ENCODE results near the gene FXYD4.
"Not testable (repeated sequence)": the region's sequence is repeated elsewhere in the genome, so short reads cannot be mapped to it uniquely, and the experiment has no call there.

The FXYD4 gene

DNA sequence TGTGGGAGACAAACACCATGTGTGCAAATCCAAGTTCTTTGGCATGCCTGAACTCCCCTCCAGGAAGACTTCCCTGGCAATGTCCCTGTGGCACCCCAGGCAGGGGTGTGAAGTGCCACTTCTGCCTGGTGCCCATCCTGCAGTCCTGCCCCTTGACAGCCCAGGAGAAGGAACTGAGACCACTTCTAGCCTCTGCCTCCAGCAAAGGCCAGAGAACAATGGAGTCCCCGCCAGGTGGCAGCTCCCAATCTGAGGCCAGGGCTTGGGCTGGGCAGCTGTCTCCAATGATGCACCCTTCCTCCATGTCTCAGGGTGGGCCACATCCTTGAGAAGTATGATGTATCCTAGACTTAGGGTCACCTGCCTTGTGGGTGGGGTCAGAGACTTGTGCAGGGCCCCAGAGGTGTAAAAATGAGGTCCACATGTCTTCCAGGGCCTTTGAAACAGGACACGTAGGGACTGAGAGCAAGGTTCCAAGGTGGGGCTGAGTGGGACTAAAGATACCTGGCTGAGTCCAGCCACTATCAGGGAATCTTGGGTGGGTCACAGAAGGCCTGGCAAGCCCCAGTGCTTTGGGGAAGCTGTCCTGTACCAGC lies 5.5 kb downstream of the FXYD4 start:
- no peak for DNase-seq

GRCh38 chr10:43377424-43377883 lies 6.0 kb downstream of the FXYD4 start:
- no peak for DNase-seq

GRCh38 chr10:43380610-43381222 lies 9.3 kb downstream of the FXYD4 start:
- no peak for DNase-seq

GRCh38 chr10:43383204-43383971 lies 12.0 kb downstream of the FXYD4 start:
- no peak for DNase-seq

DNA sequence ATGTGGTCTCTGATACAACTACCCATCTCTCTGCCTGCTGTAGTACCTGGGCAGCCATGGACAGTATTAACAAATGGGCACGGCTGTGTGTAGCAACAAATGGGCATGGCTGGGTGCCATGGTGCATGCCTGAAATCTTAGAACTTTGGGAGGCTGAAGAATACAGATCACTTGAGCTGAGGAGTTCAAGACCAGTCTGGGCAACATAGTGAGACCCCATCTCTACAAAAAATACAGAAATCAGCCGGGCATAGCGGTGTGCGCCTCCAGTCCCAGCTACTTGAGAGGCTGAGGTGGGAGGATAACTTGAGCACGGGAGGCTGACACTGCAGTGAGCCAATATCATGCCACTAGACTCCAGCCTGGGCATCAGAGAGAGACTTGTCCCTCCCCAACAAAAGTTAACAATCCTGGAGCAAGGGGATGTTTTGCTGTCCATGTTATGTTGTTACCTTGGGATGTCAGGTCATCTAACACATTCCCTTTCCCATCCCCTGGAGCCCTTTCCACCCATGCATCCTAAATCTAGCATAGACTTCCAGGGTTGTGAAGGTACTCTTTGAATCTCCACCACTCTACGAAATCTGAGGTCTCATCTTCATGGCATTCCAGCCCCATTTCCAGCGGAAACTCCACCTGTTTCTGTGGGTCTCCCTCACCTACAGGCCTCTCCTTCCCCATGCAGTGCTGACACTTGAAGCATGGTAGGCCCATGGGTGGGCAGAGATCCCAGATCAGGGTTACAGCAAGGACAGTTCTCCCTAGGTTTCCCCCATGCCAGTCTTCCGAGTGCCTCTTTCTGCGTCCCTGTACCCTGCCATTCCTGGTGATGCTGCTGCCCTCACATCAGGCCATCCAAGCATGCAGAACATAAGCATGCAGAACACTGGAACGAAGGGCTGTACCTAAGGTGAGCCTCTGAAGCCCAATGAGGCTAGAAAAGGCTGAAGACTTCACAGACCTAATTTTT lies 13.1 kb downstream of the FXYD4 start:
- no peak for DNase-seq

GRCh38 chr10:43385412-43386004 lies 14.1 kb downstream of the FXYD4 start:
- no peak for DNase-seq

- no peak for DNase-seq
Measured at GRCh38 chr10:43386549-43386948, 15.1 kb downstream of the FXYD4 start.

DNA sequence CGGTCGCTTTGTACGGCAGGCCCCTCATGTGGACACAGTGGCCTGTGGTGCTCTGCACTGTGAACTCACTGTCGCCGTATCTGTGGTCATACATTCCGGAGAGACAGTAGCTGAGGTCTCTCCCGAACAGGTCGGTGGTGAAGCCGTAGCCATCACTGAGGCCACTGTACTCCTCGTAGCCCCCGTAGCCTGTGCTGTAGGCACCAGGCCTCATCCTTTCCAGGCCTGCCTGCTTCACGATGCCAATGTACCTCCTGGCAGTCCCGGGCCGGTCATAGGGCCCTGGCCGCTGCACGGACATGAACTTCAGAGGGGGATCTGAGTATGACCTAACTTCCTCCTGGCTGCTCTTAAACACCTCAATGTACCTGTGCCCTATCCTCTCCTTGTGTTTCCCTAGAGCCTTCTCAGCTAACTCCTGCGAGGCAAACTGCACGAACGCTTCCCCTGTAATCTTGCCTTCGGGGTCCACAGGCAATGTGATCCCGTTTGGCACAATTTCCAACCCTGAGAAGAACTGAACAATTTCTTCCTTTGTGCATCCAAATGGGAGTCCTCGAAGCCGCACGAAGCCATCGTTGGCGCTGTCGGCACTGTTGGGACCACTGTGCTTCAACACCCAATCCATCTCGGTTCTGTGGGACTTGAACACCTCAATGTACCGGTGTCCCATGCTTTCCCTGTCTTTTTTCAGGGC lies 15.7 kb downstream of the FXYD4 start:
- no peak for DNase-seq

DNA sequence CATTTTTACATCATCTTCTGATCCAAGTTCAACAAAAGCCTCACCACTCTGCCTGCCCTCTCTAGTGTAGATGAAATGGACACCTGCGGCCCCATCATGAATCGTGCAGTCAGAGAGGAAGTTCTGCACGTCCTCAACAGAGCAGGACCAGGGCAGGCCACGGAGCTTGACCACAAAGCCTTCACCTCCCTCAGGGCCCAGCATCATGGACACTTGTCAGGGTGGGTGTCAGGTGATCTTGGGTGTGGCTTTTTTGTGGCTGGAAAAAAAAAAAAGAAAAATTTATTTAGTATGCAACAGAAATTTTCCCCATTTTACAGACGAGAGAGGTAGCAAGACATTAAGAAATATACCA lies 16.2 kb downstream of the FXYD4 start:
- no peak for DNase-seq

DNA sequence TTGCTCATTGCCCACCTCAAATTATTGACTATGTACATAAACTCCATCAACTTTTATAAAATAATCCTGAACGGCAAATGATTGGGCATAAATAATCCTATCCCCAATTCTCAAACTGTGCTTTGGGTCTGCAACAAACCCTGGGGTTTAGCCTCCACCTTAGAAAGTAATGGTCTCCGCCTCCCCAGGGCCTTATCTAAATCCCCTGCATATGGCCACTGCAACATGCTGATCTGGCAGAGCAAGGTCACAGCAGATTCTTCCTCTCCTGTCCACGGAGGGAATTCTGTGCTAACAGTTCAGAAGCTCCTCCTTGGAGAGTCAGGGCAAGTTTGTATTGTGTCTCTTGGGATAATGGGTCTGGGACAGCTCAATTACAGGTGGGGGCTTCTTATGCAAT lies 18.4 kb downstream of the FXYD4 start:
- no peak for DNase-seq

GRCh38 chr10:43390333-43390732 lies 18.9 kb downstream of the FXYD4 start:
- DNase-seq: no peak

GRCh38 chr10:43390759-43391158 lies 19.3 kb downstream of the FXYD4 start:
- no peak for DNase-seq

- no peak for DNase-seq
Measured at GRCh38 chr10:43391496-43391895, 20.1 kb downstream of the FXYD4 start.

DNA sequence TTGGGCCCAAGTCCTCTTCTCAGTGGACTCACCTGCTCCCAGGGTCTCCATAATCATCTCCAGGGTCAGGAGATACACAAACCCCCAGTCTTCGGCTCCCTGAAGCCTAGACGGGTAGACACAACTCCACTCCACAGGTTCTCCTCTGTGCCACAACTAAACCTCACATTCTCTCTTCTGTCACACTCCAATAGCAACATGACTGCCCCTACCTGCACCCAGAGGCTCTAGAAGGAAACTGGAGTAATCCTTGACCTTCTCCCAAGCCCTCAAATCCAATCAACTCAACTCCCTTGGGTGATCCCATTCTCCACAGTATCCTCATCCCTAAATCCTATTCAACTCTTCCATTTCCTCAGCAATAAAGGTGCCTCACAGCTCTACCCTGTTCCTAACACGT lies 21.3 kb downstream of the FXYD4 start:
- no peak for DNase-seq

DNA sequence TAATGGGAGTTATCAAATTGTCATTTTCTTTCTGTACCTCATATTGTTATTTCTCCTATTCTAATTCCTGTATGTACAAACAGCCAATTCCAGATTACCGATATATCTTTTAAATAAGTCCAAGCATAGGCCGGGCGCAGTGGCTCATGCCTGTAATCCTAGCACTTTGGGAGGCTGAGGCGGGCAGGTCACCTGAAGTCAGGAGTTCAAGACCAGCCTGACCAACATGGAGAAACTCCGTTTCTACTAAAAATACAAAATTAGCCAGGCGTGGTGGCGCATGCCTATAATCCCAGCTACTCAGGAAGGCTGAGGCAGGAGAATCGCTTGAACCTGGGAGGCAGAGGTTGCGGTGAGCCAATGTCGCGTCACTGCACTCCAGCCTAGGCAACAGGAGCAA lies 21.8 kb downstream of the FXYD4 start:
- not testable (repeated sequence) for DNase-seq

DNA sequence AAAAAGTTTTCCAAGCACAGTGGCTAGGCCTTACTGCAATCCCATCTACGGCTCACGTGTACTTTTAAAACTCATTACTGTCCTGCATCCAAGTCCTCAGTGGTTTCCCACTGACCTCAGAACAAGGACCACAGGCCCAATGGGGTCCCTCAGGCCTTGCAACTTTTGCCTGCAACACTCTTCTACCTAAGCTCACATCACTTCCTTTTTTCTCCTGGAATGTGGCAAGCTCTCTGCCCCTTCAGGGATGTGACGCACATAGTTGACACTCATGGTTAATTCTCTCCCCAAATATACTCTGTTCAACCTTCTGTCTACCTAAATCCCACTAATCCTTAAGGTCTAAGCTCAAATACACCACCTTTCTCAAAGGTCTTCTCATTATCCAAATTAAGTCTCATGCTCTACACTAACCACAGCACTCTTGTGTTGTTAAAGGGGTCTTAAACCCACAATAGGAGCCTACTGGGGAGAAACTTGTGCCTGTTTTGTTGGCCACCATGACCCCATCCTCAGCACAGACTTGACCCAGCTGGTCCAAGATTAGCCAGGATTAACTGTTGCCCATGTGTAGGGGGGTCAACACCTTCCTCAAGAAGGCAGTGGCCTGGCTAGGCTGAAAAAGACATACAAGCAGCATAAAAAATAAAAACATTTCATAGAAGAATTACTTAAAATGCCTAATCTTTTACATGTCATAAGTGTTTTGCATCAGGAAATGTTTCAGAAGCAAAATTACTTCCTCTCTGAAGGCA lies 22.3 kb downstream of the FXYD4 start:
- no peak for DNase-seq

DNA sequence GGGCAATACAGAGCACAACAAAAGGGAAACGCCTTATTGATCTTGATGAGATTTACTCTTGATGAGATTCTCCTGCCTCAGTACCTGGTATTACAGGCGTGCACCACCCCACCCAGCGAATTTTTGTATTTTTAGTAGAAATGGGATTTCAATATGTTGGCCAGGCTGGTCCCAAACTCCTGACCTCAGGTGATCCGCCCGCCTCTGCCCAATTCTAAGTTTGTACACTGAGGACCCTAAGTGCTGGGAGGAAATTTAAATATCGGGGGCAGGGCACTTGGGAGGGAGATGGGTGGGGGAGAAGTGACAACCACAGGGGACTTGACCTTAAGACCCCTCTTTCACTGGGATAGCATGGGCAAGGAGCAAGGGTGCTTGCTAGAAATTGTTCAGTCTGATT lies 23.4 kb downstream of the FXYD4 start:
- no peak for DNase-seq

DNA sequence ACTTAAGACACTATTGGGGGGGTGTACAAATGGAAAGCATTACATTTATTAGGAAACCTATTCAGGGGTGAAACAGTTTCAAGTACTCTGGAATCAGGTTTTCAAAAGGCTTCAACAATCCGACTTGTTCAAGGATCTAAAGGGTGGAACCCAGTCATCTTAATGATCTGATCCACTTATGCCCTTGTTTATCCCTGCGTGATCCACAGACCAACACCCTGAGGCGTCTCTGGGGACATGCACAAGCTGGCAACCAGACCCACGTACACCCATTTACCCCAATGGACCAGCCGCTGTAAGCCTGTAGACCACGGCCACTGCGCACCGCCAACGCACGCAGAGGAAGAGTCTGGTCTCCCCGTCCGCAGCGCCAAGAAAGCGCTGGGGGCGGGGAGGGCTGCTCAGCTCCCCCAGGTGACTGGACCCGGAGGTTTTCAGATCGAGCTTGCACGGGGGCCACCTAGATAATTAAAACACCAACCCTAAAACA lies 24.2 kb downstream of the FXYD4 start:
- no peak for DNase-seq

GRCh38 chr10:43396061-43396927 lies 24.9 kb downstream of the FXYD4 start:
- no peak for DNase-seq
